KOPT-K1 (cell line): Measurements from ENCODE around the gene VNN1.
"Not testable (repeated sequence)": the region's sequence is repeated elsewhere in the genome, so short reads cannot be mapped to it uniquely, and the experiment has no call there.

Experiments used
- H3K27ac ChIP-seq: fragments of 200-600 bp; sonication (generic); 2 replicates; pipeline ENCODE4 v1.5.1; 2016; ENCODE audit warnings: antibody characterized with exemption, mild to moderate bottlenecking, low read depth, low read length; ENCODE audit not compliant: poor library complexity, severe bottlenecking
- H3K36me3 ChIP-seq: fragments of 200-600 bp; sonication (generic); 2 replicates; pipeline ENCODE4 v1.5.1; 2017; ENCODE audit warnings: antibody characterized with exemption, mild to moderate bottlenecking, low read length, moderate library complexity; ENCODE audit not compliant: insufficient read depth
- H3K9me3 ChIP-seq: fragments of 200-600 bp; sonication (generic); 2 replicates; pipeline ENCODE4 v1.5.1; 2017; ENCODE audit warnings: antibody characterized with exemption, low read length, mild to moderate bottlenecking; ENCODE audit not compliant: insufficient read depth, poor library complexity, severe bottlenecking

VNN1 gene

GRCh38 chr6:132669690-132670291, 44.1 kb downstream of the VNN1 start:
- no peaks in the 10 kb centered on the region for H3K9me3 ChIP-seq
- H3K36me3 ChIP-seq, result no peaks in the 10 kb centered on the region
- H3K27ac ChIP-seq, result no peak overlapping the region

GRCh38 chr6:132666118-132666517, 47.7 kb downstream of the VNN1 start:
- no peaks in the 10 kb centered on the region for H3K36me3 ChIP-seq
- no peaks in the 10 kb centered on the region for H3K9me3 ChIP-seq
- no peak overlapping the region for H3K27ac ChIP-seq

GRCh38 chr6:132664309-132665034, 49.4 kb downstream of the VNN1 start:
- Histone ChIP-seq H3K9me3 (no peaks in the 10 kb centered on the region), H3K36me3 (no peaks in the 10 kb centered on the region), H3K27ac (no peak overlapping the region)

GRCh38 chr6:132663661-132664060, 50.2 kb downstream of the VNN1 start:
- no peaks in the 10 kb centered on the region for H3K36me3 ChIP-seq
- H3K27ac ChIP-seq, result no peak overlapping the region
- H3K9me3 ChIP-seq, result no peaks in the 10 kb centered on the region

GRCh38 chr6:132661906-132662305, 51.9 kb downstream of the VNN1 start:
- Histone ChIP-seq H3K9me3 (no peaks in the 10 kb centered on the region), H3K27ac (no peak overlapping the region), H3K36me3 (no peaks in the 10 kb centered on the region)

GRCh38 chr6:132659082-132659481, 54.8 kb downstream of the VNN1 start, which contains the start of gene TAAR1:
TSS of gene TAAR1 (minus strand) at chr6:132659182. CDS start at chr6:132646003, 13,179 bp downstream.
- Histone ChIP-seq H3K36me3 (no peaks in the 10 kb centered on the region), H3K9me3 (no peaks in the 10 kb centered on the region), H3K27ac (no peak within 1 kb of the TSS)

GRCh38 chr6:132651062-132651461, 62.8 kb downstream of the VNN1 start:
- no peaks in the 10 kb centered on the region for H3K36me3 ChIP-seq
- no peaks in the 10 kb centered on the region for H3K9me3 ChIP-seq
- no peak overlapping the region for H3K27ac ChIP-seq

GRCh38 chr6:132650429-132650828, 63.4 kb downstream of the VNN1 start:
- H3K9me3 ChIP-seq, result no peaks in the 10 kb centered on the region
- H3K27ac ChIP-seq, result no peak overlapping the region
- H3K36me3 ChIP-seq, result no peaks in the 10 kb centered on the region

- Histone ChIP-seq H3K27ac (no peak overlapping the region), H3K36me3 (no peaks in the 10 kb centered on the region), H3K9me3 (no peaks in the 10 kb centered on the region)
Measured at GRCh38 chr6:132648828-132649227, 65.0 kb downstream of the VNN1 start.

GRCh38 chr6:132648356-132648755, 65.5 kb downstream of the VNN1 start:
- Histone ChIP-seq H3K27ac (no peak overlapping the region), H3K36me3 (no peaks in the 10 kb centered on the region), H3K9me3 (no peaks in the 10 kb centered on the region)

GRCh38 chr6:132643547-132643946, 70.3 kb downstream of the VNN1 start:
- no peak overlapping the region for H3K27ac ChIP-seq
- no peaks in the 10 kb centered on the region for H3K9me3 ChIP-seq
- H3K36me3 ChIP-seq, result no peaks in the 10 kb centered on the region

- not testable (repeated sequence) for H3K36me3 ChIP-seq, H3K27ac ChIP-seq, H3K9me3 ChIP-seq
Measured at GRCh38 chr6:132637135-132637534, 76.7 kb downstream of the VNN1 start.

- H3K9me3 ChIP-seq, H3K27ac ChIP-seq, H3K36me3 ChIP-seq: not testable (repeated sequence)
Measured at GRCh38 chr6:132635906-132636305, 77.9 kb downstream of the VNN1 start.

GRCh38 chr6:132635288-132635687, 78.6 kb downstream of the VNN1 start:
- H3K27ac ChIP-seq, H3K36me3 ChIP-seq, H3K9me3 ChIP-seq: not testable (repeated sequence)

GRCh38 chr6:132634796-132635195, 79.1 kb downstream of the VNN1 start:
- H3K36me3 ChIP-seq, result no peaks in the 10 kb centered on the region
- no peaks in the 10 kb centered on the region for H3K9me3 ChIP-seq
- no peak overlapping the region for H3K27ac ChIP-seq

GRCh38 chr6:132633362-132633761, 80.5 kb downstream of the VNN1 start:
- Histone ChIP-seq H3K27ac (no peak overlapping the region), H3K36me3 (no peaks in the 10 kb centered on the region), H3K9me3 (no peaks in the 10 kb centered on the region)
